OCI-LY1 (cell line): ENCODE results near the gene ANKRD2.
"Not testable (repeated sequence)": the region's sequence is repeated elsewhere in the genome, so short reads cannot be mapped to it uniquely, and the experiment has no call there.

ENCODE experiments used
- EZH2 ChIP-seq: fragments of 200-600 bp; sonication (generic), shearing (Covaris generic); IDR thresholded peaks from 2 replicates; pipeline ENCODE4 v1.8.0; 2017; ENCODE audit warnings: borderline replicate concordance, mixed run types, mild to moderate bottlenecking, antibody characterized with exemption, low read length, moderate library complexity, mixed read lengths
- TF ChIP-seq, protein P1 (sequence below): fragments of 200-600 bp; sonication (generic), shearing (Covaris generic); IDR thresholded peaks from 2 replicates; pipeline ENCODE4 v1.5.1; 2017; ENCODE audit warnings: mild to moderate bottlenecking, antibody characterized with exemption, low read length, moderate library complexity, mixed read lengths

DNA sequence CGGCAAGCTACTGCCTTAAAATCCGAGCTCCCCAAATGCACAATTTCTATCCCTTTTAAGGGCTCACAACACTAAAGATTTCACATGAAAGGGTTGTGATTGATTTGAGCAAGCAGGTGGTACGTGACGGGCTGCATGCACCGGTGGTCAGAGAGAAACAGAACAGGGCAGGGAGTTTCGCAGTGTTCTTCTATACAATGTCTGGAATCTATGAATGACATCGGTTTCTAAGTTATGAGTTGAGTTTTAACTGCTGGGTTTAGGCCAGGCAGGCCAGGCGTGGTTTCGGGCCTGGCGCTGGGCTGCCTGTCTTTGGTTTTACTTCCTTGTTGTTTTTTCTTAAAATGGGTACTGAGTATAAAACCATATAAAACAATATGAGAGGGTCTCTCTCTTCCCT lies 17.0 kb upstream of the ANKRD2 start:
- TF ChIP-seq, protein P1, sequence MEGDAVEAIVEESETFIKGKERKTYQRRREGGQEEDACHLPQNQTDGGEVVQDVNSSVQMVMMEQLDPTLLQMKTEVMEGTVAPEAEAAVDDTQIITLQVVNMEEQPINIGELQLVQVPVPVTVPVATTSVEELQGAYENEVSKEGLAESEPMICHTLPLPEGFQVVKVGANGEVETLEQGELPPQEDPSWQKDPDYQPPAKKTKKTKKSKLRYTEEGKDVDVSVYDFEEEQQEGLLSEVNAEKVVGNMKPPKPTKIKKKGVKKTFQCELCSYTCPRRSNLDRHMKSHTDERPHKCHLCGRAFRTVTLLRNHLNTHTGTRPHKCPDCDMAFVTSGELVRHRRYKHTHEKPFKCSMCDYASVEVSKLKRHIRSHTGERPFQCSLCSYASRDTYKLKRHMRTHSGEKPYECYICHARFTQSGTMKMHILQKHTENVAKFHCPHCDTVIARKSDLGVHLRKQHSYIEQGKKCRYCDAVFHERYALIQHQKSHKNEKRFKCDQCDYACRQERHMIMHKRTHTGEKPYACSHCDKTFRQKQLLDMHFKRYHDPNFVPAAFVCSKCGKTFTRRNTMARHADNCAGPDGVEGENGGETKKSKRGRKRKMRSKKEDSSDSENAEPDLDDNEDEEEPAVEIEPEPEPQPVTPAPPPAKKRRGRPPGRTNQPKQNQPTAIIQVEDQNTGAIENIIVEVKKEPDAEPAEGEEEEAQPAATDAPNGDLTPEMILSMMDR: not testable (repeated sequence)
- TF ChIP-seq EZH2: not testable (repeated sequence)
